PC-9 (cell line): ENCODE data around the gene UVRAG. TPM values are rescaled to one million over a fixed set of nuclear protein-coding genes. Genes with fewer than 3 reads are reported as not detected.
A peak's percentile ranks its signal among the peaks of the same experiment; 100 is the strongest.

Source experiments
- BruUV-seq: library from RNA; stranded (reverse); fragments of 400-500 nt; replicated peaks from 2 replicates; lab custom pipeline; 2021; lab: Mats Ljungman, UMichigan
- CTCF ChIA-PET: fragments of 300-600 bp; sonication (Branson Sonifier 250); formaldehyde crosslinking; loops from one replicate; lab custom pipeline; 2022; ENCODE audit warnings: antibody characterized with exemption; lab: Charles Lee
- POLR2A ChIA-PET: fragments of 300-600 bp; sonication (Branson Sonifier 250); formaldehyde crosslinking; loops from one replicate; lab custom pipeline; 2022; ENCODE audit warnings: antibody characterized with exemption; ENCODE audit not compliant: unreplicated experiment; lab: Charles Lee
- DNase-seq, 2 experiments: peaks; one replicate each; pipeline versions ENCODE4 v3.0.0 to v3.0.0-alpha.2; 2015 to 2022; ENCODE audit warnings: mixed read lengths in 1 of 2
- H2AFZ ChIP-seq: fragments of 200-600 bp; sonication (generic); 2 replicates; pipeline ENCODE4 v1.8.1; 2017; ENCODE audit warnings: antibody characterized with exemption
- H3F3A ChIP-seq: fragments of 200-600 bp; sonication (generic); 2 replicates; pipeline ENCODE4 v1.8.1; 2017; ENCODE audit warnings: antibody characterized with exemption, mild to moderate bottlenecking, low read depth; ENCODE audit not compliant: insufficient read depth
- H3K27ac ChIP-seq: fragments of 200-600 bp; sonication (generic); 2 replicates; pipeline ENCODE4 v1.6.1; 2016; ENCODE audit warnings: mixed run types
- H3K27me3 ChIP-seq: fragments of 200-600 bp; sonication (generic); 2 replicates; pipeline ENCODE4 v1.6.1; 2016; ENCODE audit warnings: low read depth, mixed run types; ENCODE audit not compliant: insufficient read depth
- H3K36me3 ChIP-seq: fragments of 200-600 bp; sonication (generic); 2 replicates; pipeline ENCODE4 v1.6.1; 2016; ENCODE audit warnings: low read depth, mixed run types
- H3K4me1 ChIP-seq: fragments of 200-600 bp; sonication (generic); replicated peaks from 2 replicates; pipeline ENCODE4 v1.6.1; 2016; ENCODE audit warnings: mixed run types; ENCODE audit not compliant: insufficient read depth
- H3K4me2 ChIP-seq: fragments of 200-600 bp; sonication (generic); 2 replicates; pipeline ENCODE4 v1.6.1; 2017; ENCODE audit warnings: mixed run types
- H3K4me3 ChIP-seq: fragments of 200-600 bp; sonication (generic); 2 replicates; pipeline ENCODE4 v1.6.1; 2016; ENCODE audit warnings: mixed run types
- H3K79me2 ChIP-seq: fragments of 200-600 bp; sonication (generic); 2 replicates; pipeline ENCODE4 v1.6.1; 2017; ENCODE audit warnings: low read depth, mixed run types
- H3K9me2 ChIP-seq: fragments of 200-600 bp; sonication (generic); 2 replicates; pipeline ENCODE4 v1.8.1; 2017; ENCODE audit warnings: mild to moderate bottlenecking; ENCODE audit not compliant: insufficient read depth
- H3K9me3 ChIP-seq: fragments of 200-600 bp; sonication (generic); 2 replicates; pipeline ENCODE4 v1.8.1; 2016; ENCODE audit warnings: low read depth; ENCODE audit not compliant: insufficient read depth
- H4K20me1 ChIP-seq: fragments of 200-600 bp; sonication (generic); 2 replicates; pipeline ENCODE4 v1.8.1; 2017; ENCODE audit not compliant: insufficient read depth
- CTCF ChIP-seq: fragments of 200-600 bp; sonication (generic); conservative IDR thresholded peaks from 2 replicates; pipeline ENCODE4 v1.6.1; 2017; ENCODE audit warnings: mixed run types, antibody characterized with exemption, mild to moderate bottlenecking, moderate library complexity
- EZH2 ChIP-seq: fragments of 200-600 bp; sonication (generic); IDR thresholded peaks from 2 replicates; pipeline ENCODE4 v1.8.0; 2017; ENCODE audit warnings: antibody characterized with exemption, low read depth
- intact Hi-C: fragments of 100-400 bp; cut with micrococcal nuclease; formaldehyde crosslinking; loops from one replicate; pipeline ENCODE4 v1.10.0; 2022; ENCODE audit not compliant: unreplicated experiment
- total RNA-seq: library from RNA; stranded (reverse); gene quantifications from 2 replicates; pipeline ENCODE4 v1.2.3, GENCODE V29; 2021

The UVRAG gene
- total RNA-seq, 1 experiment from 2014 or later, result 20.4 TPM

DNA sequence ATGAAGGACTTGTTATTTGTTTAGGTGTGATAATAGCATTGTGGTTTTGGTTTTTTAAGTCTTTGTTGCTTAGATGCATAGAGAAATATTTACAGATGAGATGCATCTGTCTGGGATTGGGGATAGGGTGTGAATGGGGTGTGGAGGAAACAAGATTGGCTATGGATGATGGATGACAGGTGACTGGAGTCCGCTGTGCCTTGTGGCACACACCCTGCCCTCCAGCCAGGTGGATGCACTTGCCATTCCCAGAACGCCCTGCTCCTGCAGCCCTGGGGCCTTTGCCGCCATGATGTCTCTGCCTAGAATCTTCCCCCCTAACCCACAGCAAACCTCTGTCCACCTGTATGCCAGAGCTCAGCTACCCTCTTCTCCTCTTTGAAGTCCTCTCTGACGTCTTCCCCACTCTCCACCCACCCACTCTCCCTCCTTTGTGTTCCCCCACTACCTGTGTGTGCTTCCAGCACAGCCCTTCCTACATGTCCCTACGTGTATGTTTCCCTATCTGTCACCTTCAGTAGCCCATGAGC, 336.6 kb downstream of the UVRAG start:
- Histone ChIP-seq H3K4me3 (no peak overlapping the region), H3K4me1 (peaks cover 37% of the 10 kb centered on the region), H4K20me1 (no peaks in the 10 kb centered on the region), H3K27me3 (no peaks in the 10 kb centered on the region), H3F3A (peaks cover 29% of the 10 kb centered on the region), H3K79me2 (no peaks in the 10 kb centered on the region), H3K9me2 (no peaks in the 10 kb centered on the region), H3K4me2 (peak overlapping the region; percentile 60), H3K9me3 (no peaks in the 10 kb centered on the region), H3K27ac (peak overlapping the region; percentile 88), H3K36me3 (no peaks in the 10 kb centered on the region), H2AFZ (no peak overlapping the region)
- POLR2A ChIA-PET, result no interaction called here
- CTCF ChIA-PET, result interaction anchor here (1.0 to 1.5 kb wide), 6 partner anchors 56 to 355 kb away, joined by 3 to 12 read pairs (median 5); no protein-coding TSS in a partner anchor
- intact Hi-C loops, result loop anchor here (1.0 to 5.0 kb wide), 5 partner anchors 119 to 349 kb away; partner anchors contain the start of gene UVRAG
- peak; percentile 29 to 78 for DNase-seq
- BruUV-seq, result no TSS peak
- TF ChIP-seq EZH2 (no peak), CTCF (no peak)

GRCh38 chr11:76152086-76152681, 337.2 kb downstream of the UVRAG start:
- TF ChIP-seq CTCF (peak; percentile 72), EZH2 (no peak)
- Histone ChIP-seq H3K4me3 (no peak overlapping the region), H3K4me1 (peaks cover 37% of the 10 kb centered on the region), H3K4me2 (peak overlapping the region; percentile 60), H3K27ac (peak overlapping the region; percentile 88), H2AFZ (peak overlapping the region; percentile 63; the same call in 1 of the 2 replicates), H3K9me3 (no peaks in the 10 kb centered on the region), H3K27me3 (no peaks in the 10 kb centered on the region), H3K36me3 (no peaks in the 10 kb centered on the region), H3K79me2 (no peaks in the 10 kb centered on the region), H4K20me1 (no peaks in the 10 kb centered on the region), H3F3A (peaks cover 29% of the 10 kb centered on the region), H3K9me2 (no peaks in the 10 kb centered on the region)
- POLR2A ChIA-PET, result no interaction called here
- DNase-seq, result peak in 1 of 2 experiments; percentile 76
- BruUV-seq, result no TSS peak
- CTCF ChIA-PET, result interaction anchor here (1.0 to 1.5 kb wide), 6 partner anchors 55 to 355 kb away, joined by 3 to 12 read pairs (median 5); no protein-coding TSS in a partner anchor
- intact Hi-C loops, result loop anchor here (1.0 to 5.0 kb wide), 5 partner anchors 120 to 349 kb away; partner anchors contain the start of gene UVRAG

DNA sequence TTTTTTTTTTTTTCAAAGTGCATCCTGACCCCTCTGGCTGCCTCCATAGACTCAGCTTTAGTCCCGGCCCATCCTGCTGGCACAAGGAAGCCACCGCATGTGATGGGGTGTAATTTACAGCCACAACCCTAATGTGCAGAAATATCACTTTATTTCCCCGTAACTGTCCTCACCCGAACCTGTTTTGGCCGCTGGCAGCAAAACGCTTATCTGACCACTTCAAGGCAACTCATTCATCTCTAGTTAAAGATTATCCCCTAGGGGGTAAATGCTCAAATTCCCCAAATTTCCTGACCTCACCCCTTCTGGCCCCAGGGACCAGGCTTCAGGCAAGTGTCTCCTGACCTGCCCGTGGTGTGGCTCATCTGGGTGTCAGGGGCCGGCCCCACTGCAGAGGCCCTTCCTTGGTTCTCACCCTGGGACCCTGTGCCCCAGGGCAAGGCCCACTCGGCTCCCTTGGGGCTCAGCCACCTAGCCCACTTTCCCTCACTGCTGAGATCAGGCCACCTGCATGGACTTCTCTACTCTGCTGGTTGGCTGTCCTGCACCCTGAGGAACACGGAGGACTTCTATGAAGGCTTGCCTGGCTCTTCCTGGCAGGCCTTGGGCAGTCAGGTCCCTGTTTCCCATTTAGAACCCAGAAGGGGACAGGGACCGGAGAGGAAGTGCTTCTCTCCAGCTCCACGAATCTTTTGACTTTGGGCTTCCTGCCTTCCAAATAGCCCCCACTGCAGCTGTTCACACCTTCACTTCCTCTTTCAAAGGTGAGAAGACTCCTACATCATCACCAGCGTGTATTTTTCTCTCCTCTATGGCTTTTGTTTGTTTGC, 337.9 kb downstream of the UVRAG start:
- Histone ChIP-seq H3K27me3 (no peaks in the 10 kb centered on the region), H3K9me3 (no peaks in the 10 kb centered on the region), H4K20me1 (no peaks in the 10 kb centered on the region), H2AFZ (peak overlapping the region; percentile 63), H3F3A (peaks cover 29% of the 10 kb centered on the region), H3K36me3 (no peaks in the 10 kb centered on the region), H3K4me1 (peaks cover 37% of the 10 kb centered on the region), H3K27ac (peak overlapping the region; percentile 88), H3K4me3 (peak overlapping the region; percentile 3; the same call in 1 of the 2 replicates), H3K9me2 (no peaks in the 10 kb centered on the region), H3K79me2 (no peaks in the 10 kb centered on the region), H3K4me2 (peak overlapping the region; percentile 60)
- POLR2A ChIA-PET, result no interaction called here
- intact Hi-C loops, result loop anchor here (1.0 to 5.0 kb wide), 6 partner anchors 54 to 350 kb away; partner anchors contain the start of gene UVRAG
- BruUV-seq, result no TSS peak
- CTCF ChIA-PET, result interaction anchor here (0.6 to 1.5 kb wide), 7 partner anchors 55 to 425 kb away, joined by 3 to 12 read pairs (median 5); no protein-coding TSS in a partner anchor
- no peak for TF ChIP-seq EZH2
- TF ChIP-seq CTCF, result no peak
- peak in 1 of 2 experiments; percentile 86 for DNase-seq
